Smooth muscle cell of the brain vasculature (primary cell): ENCODE data around the gene CDC20.
A peak's percentile ranks its signal among the peaks of the same experiment; 100 is the strongest.

Source experiments
- DNase-seq: peaks from one replicate; pipeline ENCODE4 v3.0.0-alpha.2; 2012; ENCODE audit warnings: low read depth, low spot score

The CDC20 gene

DNA sequence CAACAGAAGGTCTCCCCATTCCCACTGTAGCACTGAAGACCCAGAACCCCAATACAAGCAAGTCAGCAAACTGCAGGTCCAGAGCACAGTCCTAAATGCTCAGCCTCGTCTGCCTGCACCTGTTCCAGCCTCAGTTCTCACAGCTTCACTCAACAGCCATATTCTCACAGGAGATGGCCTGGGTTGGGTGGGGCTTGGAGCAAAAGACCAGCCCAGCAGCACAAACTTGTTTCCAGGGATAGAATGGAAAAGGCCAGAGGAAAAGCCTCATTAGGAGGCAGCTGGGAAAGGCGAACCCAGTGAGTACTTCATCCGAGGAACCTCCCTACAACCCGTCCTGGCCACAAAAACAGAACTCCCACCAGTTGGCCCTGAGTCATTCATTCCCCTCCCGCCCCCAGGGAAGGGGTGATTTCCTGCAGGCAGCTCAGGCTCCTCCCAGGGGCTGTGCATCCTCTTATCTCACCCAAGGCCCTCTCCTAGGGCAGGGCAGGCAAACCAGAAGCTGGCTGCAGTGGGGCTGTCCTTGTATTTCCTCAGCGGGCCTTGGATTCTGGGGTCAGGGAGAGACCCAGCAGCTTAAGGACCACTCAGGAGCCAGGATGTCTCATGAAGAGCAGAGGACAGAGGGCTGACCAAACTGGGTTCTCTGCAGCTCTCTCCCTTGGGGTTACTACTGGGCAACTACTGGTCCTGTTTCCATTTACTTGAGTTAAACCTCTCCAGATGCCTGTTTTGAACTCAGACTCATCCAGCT lies 28.6 kb upstream of the CDC20 start:
- peak; percentile 64 for DNase-seq

DNA sequence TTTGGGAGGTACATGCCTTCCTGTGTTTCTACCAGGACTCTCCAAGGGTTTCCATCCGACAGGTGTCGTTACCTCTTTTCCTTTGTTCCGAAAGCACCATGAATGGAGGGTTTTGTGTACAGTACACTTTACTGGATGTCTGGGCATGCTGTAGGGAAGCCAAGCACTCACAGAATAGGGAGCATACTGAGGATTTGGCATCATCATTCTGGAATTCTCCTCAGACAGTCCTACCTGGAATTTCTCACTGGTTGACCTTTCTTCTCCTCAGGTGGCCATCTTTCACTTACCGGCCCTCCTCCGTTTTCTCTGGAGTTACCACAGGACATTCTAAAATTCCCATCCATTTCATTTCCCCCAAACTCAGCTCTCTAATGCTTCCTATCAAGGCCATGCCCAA lies 27.1 kb upstream of the CDC20 start:
- DNase-seq, result no peak

DNA sequence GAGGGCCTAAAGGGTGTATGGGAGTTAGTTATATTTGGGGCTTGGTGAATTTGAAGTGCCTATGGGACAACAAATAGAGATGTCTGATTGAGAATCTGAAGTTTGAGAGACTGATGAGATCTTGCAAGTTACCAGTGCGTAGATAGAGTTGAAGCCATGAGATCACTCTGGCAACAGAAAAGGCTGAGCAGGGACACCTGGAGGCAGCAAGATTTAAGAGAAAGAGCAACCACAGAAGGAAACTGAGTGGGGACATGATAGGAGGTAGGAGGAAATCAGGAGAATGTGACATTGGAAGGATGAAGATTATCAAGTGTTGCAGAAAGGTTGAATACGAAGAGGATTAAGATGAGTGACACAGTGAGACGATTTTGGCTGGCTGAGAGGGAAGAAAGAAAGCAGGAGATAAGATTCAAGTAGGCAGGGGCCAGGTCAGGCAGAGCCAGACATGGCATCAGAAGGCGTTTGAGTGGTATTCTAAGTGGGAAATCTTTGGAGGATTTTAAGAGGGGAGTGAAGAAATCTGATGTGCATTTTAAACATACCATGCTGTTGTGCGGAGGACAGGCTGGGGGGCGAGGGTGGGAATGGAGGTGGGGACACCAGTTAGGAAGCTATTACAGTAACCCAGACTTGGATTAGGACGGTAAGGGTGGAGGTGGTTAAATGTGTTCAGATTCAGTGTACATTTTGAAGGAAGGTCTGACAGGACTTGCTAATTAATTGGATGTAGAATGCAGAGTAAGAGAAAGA lies 24.2 kb upstream of the CDC20 start:
- no peak for DNase-seq

DNA sequence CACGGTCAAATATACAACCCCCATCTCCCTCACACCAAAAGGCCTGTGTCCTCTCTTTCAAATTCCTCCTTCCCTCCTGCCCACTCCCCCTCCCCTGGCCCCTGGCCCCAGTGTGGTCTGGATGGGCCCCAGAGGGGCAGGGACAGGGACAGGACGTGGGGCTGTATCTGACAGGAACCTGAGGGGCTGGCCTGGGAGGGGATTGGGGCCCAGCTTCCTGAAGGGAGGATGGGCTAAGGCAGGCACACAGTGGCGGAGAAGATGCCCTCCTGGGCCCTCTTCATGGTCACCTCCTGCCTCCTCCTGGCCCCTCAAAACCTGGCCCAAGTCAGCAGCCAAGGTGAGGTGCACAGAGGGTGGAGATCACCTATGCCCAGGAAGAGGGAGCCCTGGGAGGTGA lies 21.2 kb upstream of the CDC20 start, which contains the start of gene MPL:
TSS of gene MPL (plus strand) at position 231 of the 400 bp plus-strand sequence. CDS start at position 262, 31 bp downstream.
- no peak for DNase-seq

DNA sequence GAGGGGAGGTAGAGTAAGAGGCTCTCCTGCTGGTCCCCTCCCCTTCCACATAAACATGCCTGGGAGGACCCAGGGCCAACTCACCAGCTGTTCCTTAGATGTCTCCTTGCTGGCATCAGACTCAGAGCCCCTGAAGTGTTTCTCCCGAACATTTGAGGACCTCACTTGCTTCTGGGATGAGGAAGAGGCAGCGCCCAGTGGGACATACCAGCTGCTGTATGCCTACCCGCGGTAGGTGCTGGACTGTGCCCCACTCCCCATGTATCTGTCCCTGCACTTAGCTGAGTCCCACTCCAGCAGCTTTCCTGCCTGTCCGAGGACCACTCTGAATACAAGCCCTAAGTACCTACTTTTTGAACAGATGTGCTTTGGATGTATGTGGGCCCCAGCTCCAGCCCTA lies 20.8 kb upstream of the CDC20 start:
- no peak for DNase-seq

DNA sequence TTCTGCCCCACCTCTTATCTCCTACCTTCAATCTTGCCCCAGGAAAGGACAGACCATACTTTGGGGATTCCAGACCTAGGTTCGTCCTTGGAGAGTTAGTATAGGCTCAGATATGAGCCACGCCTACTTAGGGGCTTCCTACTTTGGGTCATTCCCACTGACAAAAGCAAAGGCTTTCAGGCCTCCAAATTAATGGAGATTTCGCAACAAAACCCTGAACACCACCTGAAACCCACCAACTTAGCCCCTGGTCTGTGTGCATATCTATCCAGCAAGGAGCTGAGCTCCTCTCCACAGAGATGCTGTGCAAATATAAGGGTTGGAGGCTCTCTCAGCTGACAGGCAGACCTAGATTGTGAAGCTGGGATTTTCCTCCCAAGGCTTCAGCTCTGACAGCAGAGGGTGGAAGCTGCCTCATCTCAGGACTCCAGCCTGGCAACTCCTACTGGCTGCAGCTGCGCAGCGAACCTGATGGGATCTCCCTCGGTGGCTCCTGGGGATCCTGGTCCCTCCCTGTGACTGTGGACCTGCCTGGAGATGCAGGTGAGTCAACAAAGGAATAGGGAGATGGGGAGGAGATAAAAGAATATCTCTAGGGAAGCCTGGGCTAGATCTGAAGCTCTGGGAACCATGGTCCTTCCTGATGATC lies 19.1 kb upstream of the CDC20 start:
- no peak for DNase-seq

DNA sequence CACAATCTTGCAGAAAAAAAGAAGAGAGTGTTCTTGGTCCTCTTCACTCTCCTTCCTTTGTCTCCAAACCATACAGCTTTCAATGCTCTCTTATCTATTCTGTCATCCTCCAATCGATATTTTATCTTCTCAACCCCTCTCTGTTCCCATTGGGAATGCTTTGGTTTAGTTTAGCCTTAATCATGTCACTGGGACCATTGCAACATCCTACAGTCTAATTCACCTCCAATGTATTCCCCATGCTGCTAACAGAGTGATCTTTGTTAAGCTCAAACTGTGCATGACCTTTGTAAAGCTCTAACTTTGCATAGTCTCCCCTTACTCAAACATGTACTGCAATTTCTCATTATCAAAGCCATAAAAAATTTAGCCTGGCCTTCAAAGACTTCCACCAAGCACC lies 18.2 kb upstream of the CDC20 start:
- DNase-seq, result no peak

DNA sequence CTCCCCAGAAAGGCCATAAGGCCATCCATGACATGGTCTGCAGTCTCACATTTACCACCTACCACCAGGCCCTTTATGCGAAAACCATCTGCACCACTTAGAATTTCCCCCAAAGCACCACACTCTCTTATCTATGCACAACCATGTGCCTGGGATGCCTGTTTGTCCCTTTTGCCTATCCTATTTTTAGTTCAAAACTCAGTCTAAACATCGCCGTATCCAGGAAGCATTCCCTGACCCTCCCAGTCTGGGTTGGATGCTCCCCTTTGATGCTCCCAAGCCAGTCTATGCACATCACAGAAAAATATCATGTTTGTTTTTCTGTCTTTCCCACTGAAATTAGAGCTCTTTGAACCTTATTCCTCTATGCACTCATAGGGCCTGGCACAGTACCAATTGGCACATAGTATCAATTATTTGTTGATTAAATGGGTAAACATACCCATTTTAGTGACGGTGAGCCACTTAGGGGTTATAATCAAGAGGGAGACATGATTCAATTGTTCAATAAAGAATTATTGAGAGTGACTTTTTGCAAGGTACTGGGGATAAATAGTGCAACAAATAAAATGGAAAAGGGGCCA lies 14.4 kb upstream of the CDC20 start:
- no peak for DNase-seq

DNA sequence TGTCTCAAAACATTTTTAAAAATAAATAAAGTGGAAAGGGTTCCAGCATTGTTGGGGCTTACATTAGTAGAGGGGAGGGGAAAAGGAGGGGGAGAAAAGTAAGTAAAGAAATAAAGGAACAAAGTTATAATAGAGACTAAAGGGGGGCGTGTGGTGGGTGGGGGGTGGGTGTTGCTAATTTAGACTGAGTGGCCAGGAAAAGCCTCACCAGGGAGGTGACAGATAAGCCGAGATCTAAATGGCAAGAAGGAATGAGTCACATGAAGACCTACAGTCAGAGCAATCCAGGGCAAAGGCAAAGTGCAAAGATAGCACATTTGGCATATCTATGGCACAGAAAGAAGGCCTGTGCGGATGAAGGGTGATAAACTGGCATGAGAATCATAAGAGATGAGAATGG lies 13.7 kb upstream of the CDC20 start:
- DNase-seq, result no peak

DNA sequence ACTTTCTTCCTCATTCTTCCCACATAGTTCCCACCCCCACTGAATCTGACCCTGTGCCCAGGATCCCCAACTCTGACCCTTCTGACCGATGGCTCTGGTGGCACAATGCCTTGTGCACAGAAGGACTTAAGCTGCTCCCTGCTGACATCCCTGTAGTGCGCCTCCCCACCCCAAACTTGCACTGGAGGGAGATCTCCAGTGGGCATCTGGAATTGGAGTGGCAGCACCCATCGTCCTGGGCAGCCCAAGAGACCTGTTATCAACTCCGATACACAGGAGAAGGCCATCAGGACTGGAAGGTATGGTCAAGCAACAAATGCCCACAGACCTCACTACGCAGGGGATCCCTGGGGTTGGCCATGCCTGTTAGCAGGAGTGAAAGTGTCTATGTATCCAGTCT lies 12.1 kb upstream of the CDC20 start:
- no peak for DNase-seq

DNA sequence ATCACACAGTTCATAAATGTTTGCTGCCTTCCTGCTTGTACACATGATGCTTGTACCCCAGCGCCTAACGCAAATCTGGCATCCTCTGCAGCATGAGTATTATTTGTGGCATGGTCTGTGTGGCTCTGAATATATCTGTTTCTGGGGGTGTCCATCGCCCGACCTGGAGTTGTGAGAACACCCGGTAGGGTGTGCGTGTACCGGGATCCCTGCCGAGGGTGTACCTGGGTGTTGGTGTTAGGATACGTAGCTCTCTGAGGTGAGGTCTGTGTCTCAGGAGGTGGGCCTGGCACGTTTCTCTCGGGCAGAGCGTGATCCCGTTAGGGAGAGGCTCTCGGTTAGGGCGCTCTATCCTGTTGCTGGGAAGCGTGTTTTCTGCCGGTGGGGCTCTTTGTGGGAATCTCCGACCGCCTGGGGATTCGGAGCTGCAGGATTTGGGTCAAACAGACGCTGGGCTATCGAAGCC lies 10.4 kb upstream of the CDC20 start:
- DNase-seq, result no peak

DNA sequence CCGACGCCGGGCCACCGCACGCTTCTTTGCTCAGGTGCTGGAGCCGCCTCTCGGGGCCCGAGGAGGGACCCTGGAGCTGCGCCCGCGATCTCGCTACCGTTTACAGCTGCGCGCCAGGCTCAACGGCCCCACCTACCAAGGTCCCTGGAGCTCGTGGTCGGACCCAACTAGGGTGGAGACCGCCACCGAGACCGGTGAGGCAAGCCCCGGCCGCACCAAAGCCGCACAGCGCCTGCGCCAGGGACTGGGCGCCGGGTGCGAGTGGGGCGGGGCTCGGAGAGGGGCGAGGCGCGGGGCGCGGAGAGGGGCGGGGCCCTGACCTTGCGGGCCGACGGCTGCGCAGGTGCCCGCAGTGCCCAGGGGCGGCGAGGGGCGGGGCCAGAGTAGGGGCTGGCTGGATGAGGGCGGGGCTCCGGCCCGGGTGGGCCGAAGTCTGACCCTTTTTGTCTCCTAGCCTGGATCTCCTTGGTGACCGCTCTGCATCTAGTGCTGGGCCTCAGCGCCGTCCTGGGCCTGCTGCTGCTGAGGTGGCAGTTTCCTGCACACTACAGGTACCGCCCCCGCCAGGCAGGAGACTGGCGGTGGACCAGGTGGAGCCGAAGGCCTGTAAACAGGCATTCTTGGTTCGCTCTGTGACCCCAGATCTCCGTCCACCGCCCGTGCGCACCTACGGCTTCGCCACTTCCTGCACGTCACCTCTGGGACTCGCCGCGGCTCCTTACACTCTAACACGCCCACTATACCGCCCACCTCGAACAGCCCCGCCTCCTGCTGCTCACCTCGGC lies 9.8 kb upstream of the CDC20 start:
- no peak for DNase-seq

DNA sequence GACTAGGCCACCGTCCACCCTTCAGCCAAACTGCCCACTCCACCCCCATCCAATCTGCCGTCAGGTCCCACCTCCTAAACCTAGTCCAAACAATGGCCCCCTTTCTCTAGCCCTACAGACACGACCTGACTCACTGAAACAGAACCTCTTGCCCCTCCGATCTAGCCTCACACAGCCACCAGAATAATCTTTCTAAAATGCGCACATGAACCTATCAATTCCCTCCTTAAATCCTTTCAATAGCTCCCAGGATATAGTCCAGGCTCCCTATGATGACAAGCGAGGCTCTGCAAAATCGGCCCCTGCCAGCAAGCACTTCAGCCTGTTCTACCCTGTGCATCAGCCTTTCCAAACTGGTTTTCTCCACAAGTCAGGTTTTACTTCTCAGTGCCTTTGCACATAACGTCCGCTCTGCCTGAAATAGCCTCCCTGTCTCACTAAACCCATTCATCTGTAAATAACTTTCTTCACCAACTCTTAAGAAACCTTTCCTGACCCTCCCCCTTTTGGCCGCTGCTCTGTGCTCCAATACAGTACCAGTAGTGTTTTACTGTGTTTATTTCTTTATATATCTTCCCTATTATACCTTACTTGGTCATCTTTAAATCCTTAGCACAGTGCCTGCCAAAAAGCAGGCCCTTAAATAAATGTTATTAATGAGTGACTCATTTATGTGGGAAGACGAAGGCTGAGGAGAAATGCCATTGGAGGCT lies 9.0 kb upstream of the CDC20 start:
- DNase-seq, result no peak

DNA sequence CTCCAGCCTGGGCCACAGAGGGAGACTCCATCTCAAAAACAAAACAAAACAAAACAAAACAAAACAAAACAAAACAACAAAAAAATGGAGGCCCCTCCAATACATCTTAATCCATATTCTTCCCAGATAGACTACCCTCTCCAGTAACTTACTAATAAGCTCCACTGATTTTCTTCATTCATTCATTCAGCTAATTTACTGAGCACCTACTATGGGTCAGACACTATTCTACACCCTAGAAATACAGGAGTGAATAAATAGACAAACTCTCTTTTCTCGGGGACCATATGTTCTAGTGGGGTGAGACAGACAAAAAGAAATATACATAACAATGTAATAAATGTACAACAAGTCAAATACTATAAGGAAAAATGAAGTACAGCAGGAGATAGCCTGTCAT lies 7.8 kb upstream of the CDC20 start:
- DNase-seq, result no peak

DNA sequence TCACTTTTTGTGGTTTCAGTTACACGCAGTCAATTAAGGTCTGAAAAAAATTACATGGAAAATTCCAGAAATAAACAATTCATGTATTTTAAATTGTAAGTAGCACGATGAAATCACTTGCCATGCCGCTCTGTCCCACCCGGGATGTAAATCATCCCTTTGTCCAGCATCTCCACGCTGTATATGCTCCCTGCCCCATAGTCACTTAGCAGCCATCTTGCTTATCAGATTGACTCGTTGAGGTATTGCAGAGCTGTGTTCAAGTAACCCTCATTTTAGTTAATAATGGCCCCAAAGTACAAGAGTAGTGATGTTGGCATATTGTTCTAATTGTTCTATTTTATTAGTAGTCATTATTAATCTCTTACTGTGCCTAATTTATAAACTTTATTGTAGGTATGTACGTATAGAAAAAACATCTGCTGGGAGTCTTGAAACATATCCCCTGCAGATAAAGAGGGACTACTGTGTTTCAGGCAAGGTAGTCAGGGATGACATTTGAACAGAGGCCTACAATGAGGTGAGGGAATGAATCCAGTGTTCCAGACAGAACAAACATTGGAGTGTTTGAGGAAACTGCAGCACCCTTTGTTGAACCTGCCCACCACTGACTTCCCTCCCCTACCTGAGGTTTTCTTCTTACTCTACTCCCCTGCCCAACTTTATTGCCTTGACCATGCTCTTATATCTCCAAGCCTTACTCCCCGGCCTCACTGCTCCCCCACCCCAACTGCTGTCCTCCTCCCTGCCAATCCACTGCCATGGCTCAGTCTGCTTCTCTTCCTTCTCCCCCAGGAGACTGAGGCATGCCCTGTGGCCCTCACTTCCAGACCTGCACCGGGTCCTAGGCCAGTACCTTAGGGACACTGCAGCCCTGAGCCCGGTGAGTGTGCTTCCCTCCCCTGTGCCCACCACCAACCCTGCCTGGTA lies 7.1 kb upstream of the CDC20 start:
- DNase-seq, result no peak

DNA sequence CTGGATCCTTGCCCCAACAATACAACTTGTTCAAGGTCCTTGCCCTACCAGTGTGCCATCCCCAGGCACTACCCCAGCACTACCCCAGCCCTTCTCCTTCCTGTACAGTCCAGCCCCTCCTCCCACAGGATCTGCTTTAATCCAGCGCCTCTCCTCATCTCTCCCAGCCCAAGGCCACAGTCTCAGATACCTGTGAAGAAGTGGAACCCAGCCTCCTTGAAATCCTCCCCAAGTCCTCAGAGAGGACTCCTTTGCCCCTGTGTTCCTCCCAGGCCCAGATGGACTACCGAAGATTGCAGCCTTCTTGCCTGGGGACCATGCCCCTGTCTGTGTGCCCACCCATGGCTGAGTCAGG lies 6.5 kb upstream of the CDC20 start:
- no peak for DNase-seq

DNA sequence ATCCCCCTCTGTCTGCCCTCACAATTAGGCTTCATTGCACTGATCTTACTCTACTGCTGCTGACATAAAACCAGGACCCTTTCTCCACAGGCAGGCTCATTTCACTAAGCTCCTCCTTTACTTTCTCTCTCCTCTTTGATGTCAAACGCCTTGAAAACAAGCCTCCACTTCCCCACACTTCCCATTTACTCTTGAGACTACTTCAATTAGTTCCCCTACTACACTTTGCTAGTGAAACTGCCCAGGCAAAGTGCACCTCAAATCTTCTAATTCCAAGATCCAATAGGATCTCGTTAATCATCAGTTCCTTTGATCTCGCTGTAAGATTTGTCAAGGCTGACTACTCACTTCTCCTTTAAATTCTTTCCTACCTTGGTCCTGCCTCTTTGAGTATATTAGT lies 5.9 kb upstream of the CDC20 start:
- no peak for DNase-seq

DNA sequence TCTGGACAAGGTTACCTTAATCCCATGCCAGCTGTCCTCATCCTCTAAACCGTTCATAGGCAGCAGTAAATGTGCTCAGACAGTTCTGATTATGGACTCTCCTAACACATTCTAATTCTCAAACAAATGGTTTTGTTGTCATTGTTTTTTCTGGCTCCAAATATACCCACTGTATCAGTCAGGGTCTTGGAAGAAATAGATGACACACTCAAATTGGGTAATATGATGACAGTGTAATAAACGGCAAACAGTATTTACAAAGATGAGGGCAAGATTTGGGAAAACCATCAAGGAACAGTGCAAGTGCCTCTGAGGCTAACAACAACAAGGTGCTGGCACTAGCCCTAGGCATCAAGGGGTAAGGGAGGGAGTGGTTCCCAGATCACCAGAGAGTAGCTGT lies 4.3 kb upstream of the CDC20 start:
- no peak for DNase-seq

DNA sequence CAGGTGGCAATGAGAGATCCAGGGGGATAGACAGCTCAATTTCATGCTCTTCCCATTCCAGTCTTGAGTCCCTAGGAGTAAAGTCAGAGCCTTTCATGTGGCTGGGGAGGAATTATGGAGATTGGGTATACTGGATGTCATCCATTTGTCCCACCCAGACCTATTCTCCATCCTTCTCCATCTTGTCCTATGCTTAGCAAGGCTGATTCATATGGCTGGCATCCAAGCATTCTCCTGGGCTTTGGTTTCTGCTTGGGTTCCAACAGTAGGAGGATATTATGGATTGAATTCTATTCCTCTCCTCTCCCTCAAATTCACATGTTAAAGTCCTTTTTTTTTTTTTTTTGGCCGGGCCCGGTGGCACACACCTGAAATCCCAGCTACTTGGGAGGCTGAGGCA lies 3.8 kb upstream of the CDC20 start:
- no peak for DNase-seq

DNA sequence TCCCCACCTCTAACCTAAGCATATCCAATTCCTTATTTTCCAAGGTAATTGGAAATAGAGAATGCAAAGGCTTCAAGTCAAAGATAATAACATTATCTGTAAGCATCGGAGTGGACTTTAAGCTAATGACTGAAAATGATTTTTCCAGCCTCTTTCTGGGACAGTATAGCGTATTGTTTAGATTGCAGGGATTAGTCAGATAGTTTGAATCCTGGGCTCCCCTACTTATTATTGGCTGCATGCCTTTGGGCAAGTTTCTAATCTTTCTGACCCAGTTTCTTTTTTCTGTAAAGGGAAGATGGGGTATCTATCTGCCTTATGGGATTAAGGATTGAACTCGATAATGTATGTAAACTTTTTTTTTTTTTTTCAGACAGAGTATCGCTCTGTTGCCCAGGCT lies 1.5 kb upstream of the CDC20 start:
- no peak for DNase-seq
